ENCODE measurements around the gene ATP11A. TPM values are rescaled to one million over a fixed set of nuclear protein-coding genes. Genes with fewer than 3 reads are reported as not detected.

ATP11A gene
- total RNA-seq, 2 donors from 2014 or later, result 15.2 to 38.4 TPM

DNA sequence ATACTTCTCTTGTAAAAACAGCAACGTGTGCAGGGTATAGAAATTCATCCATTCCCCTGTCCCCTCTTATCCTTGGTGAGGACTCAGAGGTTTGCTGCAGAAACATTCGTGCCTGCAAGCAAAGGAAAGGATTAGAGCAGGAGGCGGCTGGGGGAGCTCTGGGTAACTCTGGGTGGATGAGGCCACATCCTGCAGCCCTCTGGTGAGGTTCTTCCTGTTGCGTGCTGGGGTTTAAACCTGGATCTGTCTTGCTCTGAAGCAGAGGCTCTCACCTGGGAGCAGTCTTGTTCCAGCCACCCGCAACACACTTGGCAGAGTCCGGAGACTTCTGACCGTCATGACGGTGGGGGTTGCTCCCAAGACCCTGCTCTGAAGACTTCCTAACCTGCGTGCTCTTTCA, 69.2 kb downstream of the ATP11A start:
- TF ChIP-seq, protein P1, sequence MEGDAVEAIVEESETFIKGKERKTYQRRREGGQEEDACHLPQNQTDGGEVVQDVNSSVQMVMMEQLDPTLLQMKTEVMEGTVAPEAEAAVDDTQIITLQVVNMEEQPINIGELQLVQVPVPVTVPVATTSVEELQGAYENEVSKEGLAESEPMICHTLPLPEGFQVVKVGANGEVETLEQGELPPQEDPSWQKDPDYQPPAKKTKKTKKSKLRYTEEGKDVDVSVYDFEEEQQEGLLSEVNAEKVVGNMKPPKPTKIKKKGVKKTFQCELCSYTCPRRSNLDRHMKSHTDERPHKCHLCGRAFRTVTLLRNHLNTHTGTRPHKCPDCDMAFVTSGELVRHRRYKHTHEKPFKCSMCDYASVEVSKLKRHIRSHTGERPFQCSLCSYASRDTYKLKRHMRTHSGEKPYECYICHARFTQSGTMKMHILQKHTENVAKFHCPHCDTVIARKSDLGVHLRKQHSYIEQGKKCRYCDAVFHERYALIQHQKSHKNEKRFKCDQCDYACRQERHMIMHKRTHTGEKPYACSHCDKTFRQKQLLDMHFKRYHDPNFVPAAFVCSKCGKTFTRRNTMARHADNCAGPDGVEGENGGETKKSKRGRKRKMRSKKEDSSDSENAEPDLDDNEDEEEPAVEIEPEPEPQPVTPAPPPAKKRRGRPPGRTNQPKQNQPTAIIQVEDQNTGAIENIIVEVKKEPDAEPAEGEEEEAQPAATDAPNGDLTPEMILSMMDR (IDR thresholded peaks at IDR 0.05), result no peak
- no peak for ATAC-seq (ENCODE audit: insufficient number of reproducible peaks, low FRiP score, low read depth)
- H3K36me3 ChIP-seq, result no peaks in the 10 kb centered on the region

DNA sequence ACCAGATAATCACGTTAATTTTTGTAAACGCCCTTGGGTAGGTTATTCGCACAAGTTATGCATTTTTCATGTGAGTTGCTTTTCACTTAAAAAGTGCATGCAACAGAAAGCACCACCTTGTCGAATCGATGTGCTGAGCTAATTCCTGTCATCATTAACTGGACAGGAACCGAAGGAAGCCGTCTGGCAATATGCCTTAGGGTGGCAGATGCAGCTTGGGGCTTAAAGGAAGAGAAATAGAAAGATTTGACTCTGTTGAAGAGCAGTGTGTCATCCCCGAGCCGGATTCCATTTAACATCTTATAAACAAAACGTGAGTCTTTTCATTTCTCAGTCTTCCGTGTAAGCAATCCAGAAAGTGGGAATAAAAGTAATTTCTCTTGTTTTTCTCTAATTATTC, 70.0 kb downstream of the ATP11A start:
- no peaks in the 10 kb centered on the region for H3K4me1 ChIP-seq (ENCODE audit: control insufficient read depth in 1 of 2, low read depth in 2 of 2)
- no peak overlapping the region for H3K27ac ChIP-seq
- no peak for DNase-seq (ENCODE audit: low spot score)
- H3K4me3 ChIP-seq, result no peak overlapping the region
- TF ChIP-seq, protein P1 (IDR thresholded peaks at IDR 0.05), result no peak
- H3K9me3 ChIP-seq, result no peaks in the 10 kb centered on the region
- H3K36me3 ChIP-seq, result no peaks in the 10 kb centered on the region
- no peak for ATAC-seq (ENCODE audit: insufficient number of reproducible peaks, low FRiP score, low read depth)
- H3K27me3 ChIP-seq (replicated peaks; ENCODE audit: insufficient read depth), result no peaks in the 10 kb centered on the region

More for the DNA sequence above, 69.2 kb downstream of the ATP11A start:
- no peaks in the 10 kb centered on the region for H3K9me3 ChIP-seq
- H3K4me1 ChIP-seq (ENCODE audit: control insufficient read depth in 1 of 2, low read depth in 2 of 2), result no peaks in the 10 kb centered on the region
- no peak overlapping the region for H3K4me3 ChIP-seq
- no peak overlapping the region for H3K27ac ChIP-seq
- no peak for DNase-seq (ENCODE audit: low spot score)
- no peaks in the 10 kb centered on the region for H3K27me3 ChIP-seq (replicated peaks; ENCODE audit: insufficient read depth)

DNA sequence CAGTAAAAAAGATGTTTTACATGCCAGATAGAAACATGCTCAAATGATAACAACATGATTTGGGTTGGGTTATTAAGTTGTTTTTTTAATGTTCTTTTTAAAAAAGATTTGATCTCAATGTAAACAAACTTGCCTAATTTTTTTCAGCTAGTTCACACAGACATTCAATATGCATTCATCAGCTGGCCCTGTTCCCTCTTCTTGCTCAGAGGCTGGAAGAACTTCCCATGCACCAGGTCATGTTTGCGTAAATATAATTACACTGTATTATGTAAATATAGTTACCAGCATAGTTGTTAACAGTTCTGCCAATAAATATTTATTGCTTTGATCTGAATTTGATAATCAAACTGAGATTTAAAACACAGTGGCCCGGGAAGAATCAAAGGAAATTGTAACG, 70.6 kb downstream of the ATP11A start:
- Histone ChIP-seq H3K27me3 (replicated peaks; ENCODE audit: insufficient read depth) (no peaks in the 10 kb centered on the region), H3K9me3 (no peaks in the 10 kb centered on the region), H3K4me3 (no peak overlapping the region), H3K4me1 (ENCODE audit: control insufficient read depth in 1 of 2, low read depth in 2 of 2) (no peaks in the 10 kb centered on the region), H3K36me3 (no peaks in the 10 kb centered on the region), H3K27ac (no peak overlapping the region)
- TF ChIP-seq, protein P1 (IDR thresholded peaks at IDR 0.05), result no peak
- ATAC-seq (ENCODE audit: insufficient number of reproducible peaks, low FRiP score, low read depth) (no peak), DNase-seq (ENCODE audit: low spot score) (no peak)

DNA sequence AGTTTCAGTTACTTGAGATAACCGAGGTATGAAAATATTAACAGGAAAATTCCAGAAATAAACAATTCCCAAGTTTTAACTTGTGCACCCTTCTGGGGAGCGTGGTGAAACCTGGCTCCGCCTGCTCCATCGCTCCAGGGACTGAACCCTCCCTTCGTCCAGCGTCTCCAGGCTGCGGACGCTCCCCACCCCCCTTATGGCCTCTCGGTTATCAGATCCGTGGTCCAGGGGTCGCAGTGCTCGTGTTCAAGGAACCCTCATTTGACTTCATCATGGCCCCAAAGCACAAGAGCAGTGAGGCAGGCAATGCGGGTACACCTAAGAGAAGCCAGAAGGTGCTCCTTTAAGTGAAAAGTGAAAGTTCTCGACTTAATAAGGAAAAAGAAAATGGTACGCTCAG, 71.1 kb downstream of the ATP11A start:
- Histone ChIP-seq H3K4me1 (ENCODE audit: control insufficient read depth in 1 of 2, low read depth in 2 of 2) (no peaks in the 10 kb centered on the region), H3K36me3 (no peaks in the 10 kb centered on the region), H3K9me3 (no peaks in the 10 kb centered on the region), H3K27ac (no peak overlapping the region), H3K27me3 (replicated peaks; ENCODE audit: insufficient read depth) (no peaks in the 10 kb centered on the region), H3K4me3 (no peak overlapping the region)
- DNase-seq (ENCODE audit: low spot score), result no peak
- ATAC-seq (ENCODE audit: insufficient number of reproducible peaks, low FRiP score, low read depth), result no peak
- TF ChIP-seq, protein P1 (IDR thresholded peaks at IDR 0.05), result no peak

DNA sequence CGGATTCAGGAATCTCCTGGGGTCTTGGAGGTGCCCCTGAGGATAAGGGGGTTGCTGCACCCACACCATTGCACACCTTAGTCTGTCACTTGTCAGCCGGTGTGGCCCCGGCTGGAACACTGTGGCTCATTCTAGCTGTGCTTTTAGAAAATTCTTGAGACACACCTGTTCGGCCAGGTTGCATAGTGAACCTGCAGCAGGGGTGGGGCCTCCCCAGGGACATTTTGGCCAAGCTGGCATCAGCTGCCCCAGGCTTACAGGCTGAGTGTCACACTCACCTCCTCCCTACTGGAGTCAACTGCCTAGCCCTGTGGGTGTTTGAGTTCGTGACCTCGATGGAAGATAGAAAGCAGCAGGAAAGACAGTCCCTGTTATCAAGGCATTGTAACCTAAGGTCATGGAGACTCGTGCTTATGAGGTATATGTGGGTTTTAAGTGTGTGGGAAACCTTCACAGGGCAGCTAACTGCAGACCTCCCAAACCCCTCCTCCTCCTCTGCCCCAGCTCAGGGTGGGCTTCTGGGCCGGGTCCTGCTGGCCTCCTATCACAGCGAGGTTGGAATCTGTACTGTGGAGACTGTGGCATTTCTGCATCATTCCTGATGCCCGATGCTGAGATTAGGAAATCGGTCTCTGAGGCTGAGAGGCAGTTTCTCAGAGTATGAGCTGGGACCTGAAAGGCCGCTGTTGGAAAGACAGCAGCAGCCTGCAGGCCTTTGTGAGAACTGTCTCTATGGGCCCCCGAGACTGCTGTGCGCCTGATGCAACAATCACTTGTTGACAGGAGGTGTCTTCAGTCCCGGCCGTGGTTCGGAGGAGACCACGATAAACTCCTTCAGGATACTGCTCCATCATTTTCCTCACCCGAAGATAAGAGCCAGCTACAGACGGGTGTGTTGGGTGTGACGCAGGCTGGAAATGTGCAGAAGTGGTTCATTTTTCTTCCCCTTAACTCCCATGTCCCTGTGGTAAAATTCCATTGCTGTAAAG, 72.2 kb downstream of the ATP11A start:
- TF ChIP-seq, protein P1 (IDR thresholded peaks at IDR 0.05), result no peak
- H3K27me3 ChIP-seq (replicated peaks; ENCODE audit: insufficient read depth), result no peaks in the 10 kb centered on the region
- H3K9me3 ChIP-seq, result no peaks in the 10 kb centered on the region
- H3K4me3 ChIP-seq, result no peak overlapping the region
- H3K27ac ChIP-seq, result no peak overlapping the region
- no peaks in the 10 kb centered on the region for H3K4me1 ChIP-seq (ENCODE audit: control insufficient read depth in 1 of 2, low read depth in 2 of 2)
- no peak for DNase-seq (ENCODE audit: low spot score)
- no peaks in the 10 kb centered on the region for H3K36me3 ChIP-seq
- no peak for ATAC-seq (ENCODE audit: insufficient number of reproducible peaks, low FRiP score, low read depth)

Measured in thoracic aorta (tissue), 2 donors.